C4-2B (cell line): Measurements from ENCODE around the gene NUFIP1.

Experiments used
- H3K27ac ChIP-seq: fragments of 450-650 bp; 2 replicates; pipeline ENCODE4 v1.5.1; 2017
- ZFX ChIP-seq: fragments of 450-650 bp; IDR thresholded peaks from 2 replicates; pipeline ENCODE4 v1.6.1; 2017
- TF ChIP-seq, protein P1 (sequence below): fragments of 450-650 bp; conservative IDR thresholded peaks from 2 replicates; pipeline ENCODE4 v1.5.1; 2017; ENCODE audit warnings: mild to moderate bottlenecking

NUFIP1 gene

DNA sequence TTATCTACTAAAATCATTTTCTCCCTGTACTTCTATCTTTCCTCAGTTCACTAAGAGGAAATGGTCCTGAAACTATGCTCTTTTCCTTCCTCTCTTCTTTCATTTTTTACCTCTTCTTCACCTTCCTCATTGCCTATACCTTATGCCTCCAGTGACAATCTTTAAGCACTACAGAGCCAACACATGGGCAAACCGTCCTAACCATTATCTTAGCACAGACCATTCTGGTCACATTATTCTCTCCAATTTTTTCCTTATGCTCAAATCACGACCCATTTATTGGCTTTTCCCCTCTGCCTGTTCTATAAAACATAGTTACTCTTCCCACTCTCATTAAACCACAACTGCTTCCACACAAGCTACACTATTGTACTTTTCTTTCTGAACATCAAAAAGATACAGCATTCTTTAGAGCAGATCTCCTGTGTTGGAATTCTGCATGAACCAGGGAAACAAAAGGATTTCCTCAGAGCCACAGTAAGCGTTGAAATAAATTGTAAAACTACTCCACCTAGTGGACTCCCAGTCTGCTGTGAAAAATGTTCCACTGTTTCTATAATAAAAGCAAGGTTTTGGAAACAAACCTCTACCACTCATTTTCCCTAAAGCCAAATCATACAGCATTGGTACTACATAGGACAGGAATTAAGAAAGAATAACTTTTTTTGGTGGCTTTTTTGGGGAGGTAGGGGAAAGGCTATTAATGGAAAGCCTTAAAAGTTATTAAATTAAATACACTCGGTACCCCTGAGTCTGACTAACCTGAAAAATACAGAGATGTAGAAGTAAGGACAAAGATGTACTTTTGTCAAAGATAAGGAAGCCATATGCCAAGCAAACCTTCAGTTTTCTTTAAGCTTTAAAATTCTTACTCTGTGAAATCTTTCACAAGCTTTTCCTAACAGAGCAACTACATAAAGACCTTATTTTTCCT lies 19.5 kb downstream of the NUFIP1 start:
- H3K27ac ChIP-seq: no peak overlapping the region
- TF ChIP-seq ZFX: no peak
- TF ChIP-seq, protein P1, sequence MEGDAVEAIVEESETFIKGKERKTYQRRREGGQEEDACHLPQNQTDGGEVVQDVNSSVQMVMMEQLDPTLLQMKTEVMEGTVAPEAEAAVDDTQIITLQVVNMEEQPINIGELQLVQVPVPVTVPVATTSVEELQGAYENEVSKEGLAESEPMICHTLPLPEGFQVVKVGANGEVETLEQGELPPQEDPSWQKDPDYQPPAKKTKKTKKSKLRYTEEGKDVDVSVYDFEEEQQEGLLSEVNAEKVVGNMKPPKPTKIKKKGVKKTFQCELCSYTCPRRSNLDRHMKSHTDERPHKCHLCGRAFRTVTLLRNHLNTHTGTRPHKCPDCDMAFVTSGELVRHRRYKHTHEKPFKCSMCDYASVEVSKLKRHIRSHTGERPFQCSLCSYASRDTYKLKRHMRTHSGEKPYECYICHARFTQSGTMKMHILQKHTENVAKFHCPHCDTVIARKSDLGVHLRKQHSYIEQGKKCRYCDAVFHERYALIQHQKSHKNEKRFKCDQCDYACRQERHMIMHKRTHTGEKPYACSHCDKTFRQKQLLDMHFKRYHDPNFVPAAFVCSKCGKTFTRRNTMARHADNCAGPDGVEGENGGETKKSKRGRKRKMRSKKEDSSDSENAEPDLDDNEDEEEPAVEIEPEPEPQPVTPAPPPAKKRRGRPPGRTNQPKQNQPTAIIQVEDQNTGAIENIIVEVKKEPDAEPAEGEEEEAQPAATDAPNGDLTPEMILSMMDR: peak; percentile 85

DNA sequence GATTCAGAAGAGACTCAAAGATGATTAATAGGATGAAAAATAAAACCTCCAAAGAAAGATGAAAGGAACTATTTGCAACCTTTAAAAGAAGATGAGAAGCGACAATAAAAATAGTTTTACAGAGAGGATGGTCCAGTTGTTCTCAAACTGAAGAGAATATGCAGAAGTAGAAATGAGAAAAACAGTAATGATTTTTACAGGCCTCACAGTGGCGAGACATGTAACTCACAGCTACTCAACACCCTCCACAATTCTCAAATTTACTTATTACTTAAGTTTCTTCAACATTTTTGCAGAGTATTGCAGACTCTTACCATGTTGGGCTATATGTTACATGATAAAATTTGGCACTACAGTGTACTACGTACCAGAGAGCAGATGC lies 20.8 kb downstream of the NUFIP1 start:
- TF ChIP-seq, protein P1: no peak
- no peak for TF ChIP-seq ZFX
- H3K27ac ChIP-seq: no peak overlapping the region

DNA sequence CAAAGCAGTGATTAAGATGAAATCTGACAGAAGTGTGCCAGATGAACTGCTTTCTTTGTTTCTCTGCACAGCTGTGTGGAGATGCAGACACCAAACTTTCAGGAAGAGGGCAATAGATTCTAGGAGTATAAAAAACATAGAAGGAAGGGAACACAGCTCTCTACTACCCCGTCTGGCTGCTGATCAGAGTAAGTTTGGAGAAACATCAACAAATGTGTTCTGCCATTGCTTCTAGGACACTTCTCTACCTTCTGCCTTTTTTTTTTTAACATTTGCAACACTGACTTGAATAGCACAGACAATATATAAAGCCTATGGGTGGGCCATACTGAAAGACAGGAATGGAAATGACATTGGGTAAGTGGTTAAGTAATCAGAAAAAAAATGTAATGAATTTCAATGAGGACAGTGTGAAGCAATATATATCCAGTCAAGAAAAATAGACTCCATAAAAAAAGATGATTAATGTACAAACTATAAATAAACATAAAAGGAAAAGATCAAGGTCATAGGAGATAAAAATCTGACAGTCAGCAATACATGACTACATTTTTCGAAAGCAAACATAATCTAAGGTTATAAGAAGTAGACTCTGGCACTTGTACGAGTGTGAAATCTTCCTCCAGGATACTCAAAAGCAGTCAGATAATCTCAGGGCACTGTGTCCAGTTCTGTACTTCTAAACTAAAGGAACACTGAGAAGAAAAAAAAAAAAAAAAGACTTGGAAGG lies 21.4 kb downstream of the NUFIP1 start:
- TF ChIP-seq, protein P1: peak; percentile 45
- no peak for TF ChIP-seq ZFX
- H3K27ac ChIP-seq: peak overlapping the region; percentile 73

DNA sequence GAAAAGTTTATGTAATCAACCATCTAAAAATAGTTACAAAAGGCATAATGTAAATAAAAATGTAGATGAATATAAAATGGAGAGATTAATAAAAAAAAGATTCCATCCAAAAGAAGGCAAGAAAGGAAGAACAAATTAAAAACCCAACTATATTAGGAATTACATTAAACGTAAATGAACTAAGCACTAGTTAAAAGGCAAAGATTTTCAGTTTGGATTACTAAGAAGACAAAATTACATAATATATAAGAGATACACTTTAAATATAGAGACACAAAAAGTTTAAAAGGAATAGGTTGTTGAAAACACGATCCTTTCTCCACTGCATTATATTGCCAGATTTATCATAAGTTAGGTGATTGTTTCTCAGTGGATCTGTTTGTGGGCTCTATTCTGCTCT lies 27.3 kb downstream of the NUFIP1 start:
- H3K27ac ChIP-seq: no peak overlapping the region
- no peak for TF ChIP-seq ZFX
- TF ChIP-seq, protein P1: no peak

DNA sequence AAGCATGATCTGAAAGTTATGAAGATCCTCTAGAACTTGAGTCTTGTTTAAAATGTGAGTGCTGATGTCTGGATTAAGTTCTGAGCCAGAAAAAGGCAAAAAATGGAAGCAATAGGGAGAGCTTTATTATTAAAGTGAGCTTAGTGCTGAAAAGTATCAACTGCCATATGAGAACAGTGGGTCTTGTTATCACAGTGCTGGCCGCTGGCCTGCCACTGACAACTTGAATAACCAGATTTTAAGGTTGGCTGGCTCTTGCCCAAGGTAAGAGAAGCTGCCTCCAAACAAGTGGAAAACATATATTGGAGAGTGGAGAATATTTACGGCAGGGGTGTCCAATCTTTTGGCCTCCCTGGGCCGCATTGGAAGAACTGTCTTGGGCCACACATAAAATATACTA lies 33.9 kb downstream of the NUFIP1 start:
- TF ChIP-seq, protein P1: no peak
- TF ChIP-seq ZFX: no peak
- peak overlapping the region; percentile 45 for H3K27ac ChIP-seq

DNA sequence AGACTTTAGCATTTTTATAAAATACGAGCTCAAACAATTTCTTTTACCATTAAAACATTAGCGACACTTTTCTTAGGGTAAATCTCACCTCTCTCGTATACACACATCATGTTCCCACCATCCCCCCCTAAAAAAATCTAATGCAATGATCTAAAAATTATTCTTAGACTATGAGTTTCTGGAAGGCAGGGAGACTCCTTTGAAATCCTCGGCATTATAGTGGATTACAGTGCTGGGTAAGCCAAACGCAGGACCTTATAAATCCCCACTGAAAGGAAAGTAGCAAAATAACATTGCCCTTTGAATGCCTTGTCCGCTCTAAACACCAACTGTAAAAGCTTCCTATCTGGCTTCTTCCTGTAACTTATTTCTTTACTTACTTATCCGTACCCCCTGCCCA lies 35.0 kb downstream of the NUFIP1 start:
- TF ChIP-seq, protein P1: no peak
- TF ChIP-seq ZFX: no peak
- no peak overlapping the region for H3K27ac ChIP-seq

DNA sequence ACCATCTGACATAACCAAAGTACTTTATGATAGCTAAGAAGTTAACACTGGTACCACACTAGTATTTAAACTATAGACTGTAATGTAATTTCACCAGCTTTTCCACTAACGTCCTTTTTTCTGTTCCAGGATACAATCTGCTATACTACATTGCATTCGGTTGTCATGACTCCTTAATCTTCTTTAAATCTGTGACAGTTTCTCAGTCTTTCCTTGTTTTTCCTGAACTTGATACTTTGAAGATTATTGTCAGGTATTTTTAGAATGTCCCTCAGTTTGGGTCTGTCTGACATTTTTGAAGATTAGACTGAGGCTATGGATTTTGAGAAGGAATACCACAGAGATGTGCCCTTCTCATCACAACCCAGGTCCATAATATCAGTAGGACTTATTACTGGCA lies 36.6 kb downstream of the NUFIP1 start:
- no peak for TF ChIP-seq ZFX
- TF ChIP-seq, protein P1: no peak
- no peak overlapping the region for H3K27ac ChIP-seq
